Measurements from ENCODE around the gene MCF2L.

DNA sequence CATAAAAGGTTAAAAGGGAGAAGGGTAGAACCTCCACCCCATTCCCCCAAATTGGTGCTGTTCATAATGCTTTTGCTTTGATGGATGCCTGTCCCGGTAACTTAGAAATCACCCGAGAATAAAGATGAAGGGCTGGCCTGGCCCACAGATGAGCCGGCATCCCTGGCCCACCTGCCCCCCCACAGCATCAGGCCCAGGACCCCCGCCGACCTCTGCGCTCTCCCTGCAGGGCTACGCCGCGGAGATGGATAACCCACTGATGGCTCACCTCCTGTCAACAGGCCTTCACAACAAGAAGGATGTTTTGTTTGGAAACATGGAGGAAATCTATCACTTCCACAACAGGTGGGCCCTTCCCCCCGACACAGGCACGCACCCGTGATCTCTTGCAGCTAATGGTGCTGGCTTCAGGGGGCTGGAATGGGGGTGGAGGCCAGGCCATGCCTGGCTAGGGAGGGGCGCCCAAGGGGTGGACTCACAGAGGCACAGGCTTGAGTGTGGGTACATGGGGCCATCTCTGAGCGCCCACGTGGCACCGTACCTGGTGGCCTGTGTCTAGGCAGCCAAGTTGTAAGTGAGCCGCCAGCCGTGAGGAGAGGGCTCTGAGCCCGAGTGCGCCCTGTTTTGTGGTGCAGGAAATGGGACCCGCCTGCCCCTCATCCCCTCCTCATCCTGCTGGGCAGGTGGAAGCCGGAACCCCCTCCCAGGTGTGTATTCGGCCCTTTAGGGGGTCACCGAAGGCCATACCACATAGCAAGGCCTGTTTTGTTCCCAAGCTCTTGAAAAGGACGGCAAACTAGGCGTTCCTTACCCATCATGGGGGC, 113.4 kb downstream of the MCF2L start:
- TF ChIP-seq CTCF (IDR thresholded peaks at IDR 0.05; ENCODE audit: insufficient read depth, low read length), result no peak
- no peak for TF ChIP-seq REST (IDR thresholded peaks at IDR 0.05; ENCODE audit: insufficient replicate concordance, low read depth)
- TF ChIP-seq GABPA (IDR thresholded peaks at IDR 0.05; ENCODE audit: low read depth), result no peak

Data from HL-60 (cell line).